ENCODE results near the gene CTNNBL1.

- TF ChIP-seq POLR2A (IDR thresholded peaks at IDR 0.05) (no peak), CTCF (IDR thresholded peaks at IDR 0.05) (no peak)
Observed at GRCh38 chr20:37776049-37776448, 82.2 kb downstream of the CTNNBL1 start.

Measured in uterus (tissue), 2 donors.